ENCODE results near the gene C1QTNF7. TPM values are rescaled to one million over a fixed set of nuclear protein-coding genes. Genes with fewer than 3 reads are reported as not detected.

The C1QTNF7 gene
- total RNA-seq, 1 experiment from 2014 or later, result not detected

- no peak for DNase-seq
- Histone ChIP-seq H3K9me3 (replicated peaks) (no peaks in the 10 kb centered on the region), H3K36me3 (no peaks in the 10 kb centered on the region), H3K4me3 (no peak overlapping the region), H3K27ac (no peak overlapping the region), H3K27me3 (no peaks in the 10 kb centered on the region), H3K4me1 (0 out of 2 replicates have a peak, but pooled peaks cover 4% of the 10 kb centered on the region)
These were observed 30.8 kb downstream of the C1QTNF7 start for GRCh38 chr4:15458616-15459015.

DNA sequence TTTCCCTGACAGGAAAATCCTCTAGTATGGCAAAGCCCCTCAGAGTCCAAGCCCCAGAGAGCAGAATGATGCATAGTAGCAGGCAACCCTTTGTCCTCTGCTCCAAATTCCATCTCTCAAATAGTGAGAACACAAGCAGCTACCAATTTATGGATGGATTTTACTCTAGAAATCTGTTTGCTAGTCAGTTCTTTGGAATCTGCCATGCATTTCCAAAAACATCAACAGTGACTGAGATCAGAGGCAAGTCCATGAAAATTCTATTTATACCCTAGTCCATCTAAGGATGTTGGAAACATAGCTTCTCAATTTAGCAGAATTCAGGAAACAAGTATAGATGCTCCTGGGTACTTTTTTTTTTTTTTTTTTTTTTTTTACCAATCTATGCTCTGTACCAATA is 31.9 kb downstream of the C1QTNF7 start:
- H3K9me3 ChIP-seq (replicated peaks), result no peaks in the 10 kb centered on the region
- DNase-seq, result no peak

DNA sequence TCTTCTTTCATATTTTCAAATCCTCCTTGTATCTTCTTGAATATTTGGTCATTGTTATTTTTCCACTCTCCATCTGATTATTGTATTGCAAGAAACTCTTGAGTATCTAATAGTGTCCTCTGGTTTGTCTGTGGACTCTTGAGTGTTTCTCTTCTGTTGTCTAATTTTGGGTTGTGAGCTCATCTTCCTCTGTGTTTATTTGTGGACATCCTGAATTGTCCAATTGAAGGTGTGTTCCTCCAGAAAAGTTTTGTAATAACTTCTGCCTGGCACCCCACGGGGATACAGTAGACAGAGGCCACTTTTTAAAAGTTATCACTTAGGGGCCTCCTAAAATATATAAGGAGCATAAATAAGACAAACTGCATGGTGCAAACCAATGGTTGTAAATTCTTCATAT is 38.8 kb downstream of the C1QTNF7 start:
- Histone ChIP-seq H3K4me3 (no peak overlapping the region), H3K36me3 (no peaks in the 10 kb centered on the region), H3K9me3 (replicated peaks) (no peaks in the 10 kb centered on the region), H3K4me1 (no peaks in the 10 kb centered on the region), H3K27me3 (no peaks in the 10 kb centered on the region), H3K27ac (no peak overlapping the region)
- DNase-seq, result no peak

More for the DNA sequence above, 31.9 kb downstream of the C1QTNF7 start:
- Histone ChIP-seq H3K27ac (no peak overlapping the region), H3K36me3 (no peaks in the 10 kb centered on the region), H3K4me3 (no peak overlapping the region), H3K4me1 (0 out of 2 replicates have a peak, but pooled peaks cover 3% of the 10 kb centered on the region), H3K27me3 (no peaks in the 10 kb centered on the region)

- Histone ChIP-seq H3K9me3 (replicated peaks) (no peaks in the 10 kb centered on the region), H3K36me3 (no peaks in the 10 kb centered on the region), H3K4me3 (peak within 1 kb of the TSS; percentile 6; the same call in 1 of the 2 replicates), H3K27me3 (no peaks in the 10 kb centered on the region), H3K4me1 (no peaks in the 10 kb centered on the region), H3K27ac (no peak within 1 kb of the TSS)
- DNase-seq, result no peak
These were observed 41.7 kb downstream of the C1QTNF7 start, which contains the start of gene CC2D2A for GRCh38 chr4:15469402-15470127. CC2D2A (plus strand) TSS chr4:15469882; CDS start chr4:15475933, 6,051 bp downstream.

- Histone ChIP-seq H3K27me3 (no peaks in the 10 kb centered on the region), H3K4me3 (peak overlapping the region; percentile 6; the same call in 1 of the 2 replicates), H3K27ac (no peak overlapping the region), H3K9me3 (replicated peaks) (no peaks in the 10 kb centered on the region), H3K4me1 (no peaks in the 10 kb centered on the region), H3K36me3 (no peaks in the 10 kb centered on the region)
- no peak for DNase-seq
These were observed 42.3 kb downstream of the C1QTNF7 start for GRCh38 chr4:15470128-15470475.

DNA sequence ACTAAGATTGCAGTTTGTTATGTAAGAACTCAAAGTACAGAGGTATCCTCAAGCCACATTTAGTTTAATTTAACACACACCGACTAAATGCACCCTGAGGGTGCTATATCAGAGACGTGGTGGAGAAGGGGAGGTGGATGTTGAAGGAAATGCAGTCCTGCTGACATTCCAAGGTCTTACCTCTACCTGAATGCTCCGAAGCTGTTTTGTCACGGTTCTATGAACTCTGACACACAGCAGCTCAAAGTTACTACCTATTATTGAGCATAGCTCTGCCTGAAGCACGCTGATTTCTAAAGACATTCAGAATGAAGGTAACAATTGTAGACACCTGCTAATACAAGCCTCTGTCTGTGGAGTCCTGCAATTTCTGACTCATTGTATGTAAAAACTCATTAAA is 48.6 kb downstream of the C1QTNF7 start:
- Histone ChIP-seq H3K27ac (no peak overlapping the region), H3K27me3 (no peaks in the 10 kb centered on the region), H3K9me3 (replicated peaks) (no peaks in the 10 kb centered on the region), H3K4me1 (0 out of 2 replicates have a peak, but pooled peaks cover 3% of the 10 kb centered on the region), H3K36me3 (no peaks in the 10 kb centered on the region), H3K4me3 (no peak overlapping the region)
- no peak for DNase-seq

DNA sequence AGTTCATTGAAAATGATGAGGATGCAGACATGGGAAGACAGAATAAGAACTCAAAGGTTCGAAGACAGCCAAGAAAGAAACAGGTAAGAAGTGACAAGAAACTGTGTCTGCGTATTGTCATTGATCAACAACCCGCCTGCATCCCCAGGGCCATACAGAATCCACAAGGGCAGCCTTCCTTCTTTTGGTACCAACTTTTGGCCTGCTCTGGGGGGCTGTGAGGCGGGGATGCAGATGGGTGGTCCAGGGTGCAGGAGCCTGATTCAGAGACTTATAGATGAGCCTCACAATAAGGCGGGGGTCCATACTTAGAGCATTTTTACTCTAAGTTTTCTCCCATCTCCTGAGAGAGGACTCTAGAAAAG is 50.9 kb downstream of the C1QTNF7 start:
- Histone ChIP-seq H3K4me1 (0 out of 2 replicates have a peak, but pooled peaks cover 3% of the 10 kb centered on the region), H3K27me3 (no peaks in the 10 kb centered on the region), H3K27ac (no peak overlapping the region; the same call in 1 of the 2 replicates), H3K9me3 (replicated peaks) (no peaks in the 10 kb centered on the region), H3K4me3 (peak overlapping the region; percentile 63), H3K36me3 (no peaks in the 10 kb centered on the region)
- no peak for DNase-seq

- 0 out of 2 replicates have a peak, but pooled peaks cover 3% of the 10 kb centered on the region for H3K4me1 ChIP-seq
- DNase-seq, result peak; percentile 89 to 93
- H3K4me3 ChIP-seq, result peak overlapping the region; percentile 63
- H3K36me3 ChIP-seq, result no peaks in the 10 kb centered on the region
- H3K9me3 ChIP-seq (replicated peaks), result no peaks in the 10 kb centered on the region
- H3K27me3 ChIP-seq, result no peaks in the 10 kb centered on the region
- peak overlapping the region; percentile 72 for H3K27ac ChIP-seq
These were observed 51.5 kb downstream of the C1QTNF7 start for GRCh38 chr4:15479089-15479912.

DNA sequence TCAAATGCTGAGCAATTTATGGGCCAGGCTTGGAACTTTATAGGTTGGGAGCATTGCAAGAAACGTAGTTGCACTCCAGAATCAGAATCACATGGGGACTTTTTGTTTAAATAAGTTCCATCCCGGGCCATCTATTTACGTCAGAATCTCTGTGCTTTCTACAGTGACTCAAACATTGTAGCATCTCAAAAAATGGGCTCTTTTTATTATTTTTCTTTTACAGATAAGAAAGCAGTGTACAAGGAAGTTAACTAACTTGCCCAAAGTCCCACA is 52.0 kb downstream of the C1QTNF7 start:
- H3K27ac ChIP-seq, result peak overlapping the region; percentile 72; the same call in 1 of the 2 replicates
- H3K9me3 ChIP-seq (replicated peaks), result no peaks in the 10 kb centered on the region
- no peaks in the 10 kb centered on the region for H3K36me3 ChIP-seq
- peak overlapping the region; percentile 63 for H3K4me3 ChIP-seq
- DNase-seq, result no peak
- no peaks in the 10 kb centered on the region for H3K27me3 ChIP-seq
- H3K4me1 ChIP-seq, result 0 out of 2 replicates have a peak, but pooled peaks cover 3% of the 10 kb centered on the region

- Histone ChIP-seq H3K36me3 (no peaks in the 10 kb centered on the region; the same call in 1 of the 2 replicates), H3K9me3 (replicated peaks) (no peaks in the 10 kb centered on the region), H3K4me3 (no peak overlapping the region), H3K4me1 (0 out of 2 replicates have a peak, but pooled peaks cover 3% of the 10 kb centered on the region), H3K27ac (no peak overlapping the region), H3K27me3 (no peaks in the 10 kb centered on the region)
- no peak for DNase-seq
These were observed 54.3 kb downstream of the C1QTNF7 start for GRCh38 chr4:15481961-15482745.

GRCh38 chr4:15482842-15483241 is 55.0 kb downstream of the C1QTNF7 start:
- H3K9me3 ChIP-seq (replicated peaks), result peaks cover under 1% of the 10 kb centered on the region; the same call in 1 of the 2 replicates
- no peak overlapping the region for H3K4me3 ChIP-seq
- no peak for DNase-seq
- no peaks in the 10 kb centered on the region for H3K27me3 ChIP-seq
- no peaks in the 10 kb centered on the region; the same call in 1 of the 2 replicates for H3K36me3 ChIP-seq
- H3K27ac ChIP-seq, result no peak overlapping the region
- 0 out of 2 replicates have a peak, but pooled peaks cover 3% of the 10 kb centered on the region for H3K4me1 ChIP-seq

GRCh38 chr4:15488136-15488535 is 60.3 kb downstream of the C1QTNF7 start:
- no peaks in the 10 kb centered on the region; the same call in 1 of the 2 replicates for H3K36me3 ChIP-seq

DNA sequence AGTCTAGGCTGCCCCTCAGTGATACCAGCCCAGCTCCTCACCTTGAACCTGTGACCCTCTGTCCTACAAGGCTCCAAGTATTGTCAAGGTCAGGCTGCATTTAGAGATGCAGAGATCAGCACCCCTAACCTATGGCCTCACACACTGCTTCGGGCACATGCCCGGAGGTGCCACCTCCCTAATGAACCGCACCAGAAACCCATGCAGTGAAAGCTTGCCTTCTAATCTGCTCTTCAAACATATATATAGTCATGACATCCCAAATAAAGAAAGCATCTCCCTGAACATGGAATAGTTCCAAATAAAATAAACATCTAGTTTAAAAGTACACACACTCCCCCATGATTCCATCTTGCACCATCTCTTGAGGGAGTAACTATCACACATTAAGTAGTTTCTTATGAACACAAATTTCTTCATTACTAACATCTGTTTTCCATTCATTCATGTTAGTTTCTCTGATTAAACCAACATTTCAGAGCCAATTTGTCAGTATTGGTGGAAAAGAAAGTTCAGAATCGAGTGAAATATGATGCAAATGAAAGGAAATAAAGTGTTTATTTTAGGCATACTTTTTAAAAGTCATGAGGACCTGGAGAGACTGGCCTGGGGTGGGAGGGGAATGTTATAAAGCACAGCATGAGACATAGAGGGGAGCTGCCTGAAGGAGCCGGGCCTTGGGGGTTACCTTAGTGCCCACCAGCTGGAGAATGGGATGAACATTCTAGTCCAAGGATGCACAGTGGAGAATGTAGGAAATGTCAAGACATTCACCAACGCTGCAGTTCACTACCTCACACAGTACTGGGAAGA is 61.0 kb downstream of the C1QTNF7 start:
- no peak overlapping the region for H3K27ac ChIP-seq
- no peaks in the 10 kb centered on the region for H3K27me3 ChIP-seq
- no peak for DNase-seq

More at GRCh38 chr4:15488136-15488535, 60.3 kb downstream of the C1QTNF7 start:
- Histone ChIP-seq H3K4me3 (no peak overlapping the region), H3K27ac (no peak overlapping the region), H3K27me3 (no peaks in the 10 kb centered on the region), H3K4me1 (no peaks in the 10 kb centered on the region; the same call in 1 of the 2 replicates), H3K9me3 (replicated peaks) (peaks cover 9% of the 10 kb centered on the region; the same call in 1 of the 2 replicates)
- DNase-seq, result no peak

DNA sequence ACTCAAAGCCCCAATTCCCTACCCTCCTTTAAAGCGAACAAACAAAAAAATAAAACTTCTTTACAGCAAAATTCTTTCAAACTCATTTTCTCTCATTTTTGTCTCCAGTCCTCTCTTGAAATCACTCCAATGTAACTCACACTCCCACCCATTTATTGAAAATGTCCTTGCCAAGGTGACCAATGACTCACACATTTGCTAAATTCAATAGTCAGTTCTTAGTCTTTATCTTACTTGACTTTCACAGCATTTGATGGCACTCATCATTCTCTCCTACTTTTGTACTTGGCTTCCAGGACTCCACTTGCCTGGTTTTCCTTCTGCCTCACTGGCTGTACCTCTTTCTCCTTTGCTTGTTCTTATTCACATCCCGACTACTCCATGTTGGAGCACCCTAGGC is 61.7 kb downstream of the C1QTNF7 start:
- Histone ChIP-seq H3K27me3 (no peaks in the 10 kb centered on the region), H3K27ac (no peak overlapping the region), H3K9me3 (replicated peaks) (peaks cover 9% of the 10 kb centered on the region; the same call in 1 of the 2 replicates), H3K36me3 (no peaks in the 10 kb centered on the region; the same call in 1 of the 2 replicates), H3K4me3 (no peak overlapping the region), H3K4me1 (peaks cover 6% of the 10 kb centered on the region)
- DNase-seq, result no peak

More for the DNA sequence above, 61.0 kb downstream of the C1QTNF7 start:
- Histone ChIP-seq H3K9me3 (replicated peaks) (peaks cover 9% of the 10 kb centered on the region; the same call in 1 of the 2 replicates), H3K36me3 (no peaks in the 10 kb centered on the region; the same call in 1 of the 2 replicates), H3K4me3 (no peak overlapping the region), H3K4me1 (peaks cover 6% of the 10 kb centered on the region)
